HG03460 (cell line): ENCODE measurements around the gene GOLIM4.

Experiments
- ATAC-seq: cut with Tn5 transposase; IDR thresholded peaks from one replicate; pipeline ENCODE4 v1.9.1; 2021; ENCODE audit not compliant: unreplicated experiment

GOLIM4 gene

GRCh38 chr3:168001244-168001643 is 94.5 kb downstream of the GOLIM4 start:
- no peak for ATAC-seq

GRCh38 chr3:167998253-167998652 is 97.5 kb downstream of the GOLIM4 start:
- no peak for ATAC-seq

- ATAC-seq, result no peak
Measured at GRCh38 chr3:167996514-167996913, 99.2 kb downstream of the GOLIM4 start.

GRCh38 chr3:167992381-167992780 is 103.3 kb downstream of the GOLIM4 start:
- no peak for ATAC-seq

- no peak for ATAC-seq
Measured at GRCh38 chr3:167991213-167991612, 104.5 kb downstream of the GOLIM4 start.

- ATAC-seq, result no peak
Measured at GRCh38 chr3:167989999-167990398, 105.7 kb downstream of the GOLIM4 start.

- ATAC-seq, result no peak
Measured at GRCh38 chr3:167989066-167989465, 106.7 kb downstream of the GOLIM4 start.

GRCh38 chr3:167983583-167983982 is 112.1 kb downstream of the GOLIM4 start:
- no peak for ATAC-seq

- no peak for ATAC-seq
Measured at GRCh38 chr3:167978486-167978885, 117.2 kb downstream of the GOLIM4 start.

GRCh38 chr3:167978071-167978470 is 117.7 kb downstream of the GOLIM4 start:
- ATAC-seq, result no peak

- ATAC-seq, result no peak
Measured at GRCh38 chr3:167976516-167977361, 119.0 kb downstream of the GOLIM4 start.

GRCh38 chr3:167973901-167974300 is 121.8 kb downstream of the GOLIM4 start:
- ATAC-seq, result no peak

- ATAC-seq, result no peak
Measured at GRCh38 chr3:167973046-167973445, 122.7 kb downstream of the GOLIM4 start.

GRCh38 chr3:167972502-167972901 is 123.2 kb downstream of the GOLIM4 start:
- no peak for ATAC-seq

GRCh38 chr3:167969548-167969947 is 126.2 kb downstream of the GOLIM4 start:
- no peak for ATAC-seq

GRCh38 chr3:167967257-167968036 is 128.3 kb downstream of the GOLIM4 start:
- no peak for ATAC-seq
